Trophoblast cell (in vitro differentiated cells and primary cell): ENCODE measurements around the gene UPK1B.

Source experiments
- DNase-seq, 2 donors: peaks; one replicate each; pipeline ENCODE4 v3.0.0-alpha.2; 2016
- H2AFZ ChIP-seq: 2 replicates; pipeline ENCODE4 v1.6.1; 2013; ENCODE audit warnings: low read length, moderate library complexity, mild to moderate bottlenecking; ENCODE audit not compliant: insufficient read depth, poor library complexity
- H2AK5ac ChIP-seq: 2 replicates; pipeline ENCODE4 v1.6.1; 2013; ENCODE audit warnings: mild to moderate bottlenecking, low read length
- H2BK120ac ChIP-seq: 2 replicates; pipeline ENCODE4 v1.6.1; 2013; ENCODE audit warnings: low read length, mild to moderate bottlenecking, moderate library complexity; ENCODE audit not compliant: insufficient read depth, poor library complexity
- H2BK12ac ChIP-seq: 2 replicates; pipeline ENCODE4 v1.6.1; 2013; ENCODE audit warnings: mild to moderate bottlenecking, low read length, moderate library complexity
- H2BK5ac ChIP-seq: 2 replicates; pipeline ENCODE4 v1.6.1; 2013; ENCODE audit warnings: low read length, low read depth, moderate library complexity, mild to moderate bottlenecking; ENCODE audit not compliant: poor library complexity
- H3K14ac ChIP-seq: 2 replicates; pipeline ENCODE4 v1.6.1; 2013; ENCODE audit warnings: mild to moderate bottlenecking, low read length
- H3K18ac ChIP-seq: 2 replicates; pipeline ENCODE4 v1.6.1; 2013; ENCODE audit warnings: mild to moderate bottlenecking, low read length
- H3K23ac ChIP-seq: 2 replicates; pipeline ENCODE4 v1.6.1; 2013; ENCODE audit warnings: low read length
- H3K27ac ChIP-seq: 2 replicates; pipeline ENCODE4 v1.5.1; 2013; ENCODE audit warnings: low read depth, mild to moderate bottlenecking, inconsistent platforms, low read length, moderate library complexity
- H3K27me3 ChIP-seq: 2 replicates; pipeline ENCODE4 v1.6.1; 2013; ENCODE audit warnings: inconsistent platforms, mild to moderate bottlenecking, low read length, moderate library complexity; ENCODE audit not compliant: insufficient read depth
- H3K36me3 ChIP-seq, 2 experiments: 1 replicate in 1 of 2; 2 replicates in 1 of 2; pipeline ENCODE4 v1.6.1; 2013; ENCODE audit warnings: low read length in 2 of 2, mild to moderate bottlenecking in 2 of 2, moderate library complexity in 1 of 2; ENCODE audit not compliant: insufficient read depth in 2 of 2, control insufficient read depth in 1 of 2
- H3K4ac ChIP-seq: 2 replicates; pipeline ENCODE4 v1.6.1; 2013; ENCODE audit warnings: low read depth, mild to moderate bottlenecking, low read length, moderate library complexity
- H3K4me1 ChIP-seq, 2 experiments: 1 replicate in 1 of 2; 2 replicates in 1 of 2; pipeline ENCODE4 v1.6.1; 2013; ENCODE audit warnings: low read length in 2 of 2, mild to moderate bottlenecking in 2 of 2, moderate library complexity in 1 of 2; ENCODE audit not compliant: insufficient read depth in 2 of 2, control insufficient read depth in 1 of 2
- H3K4me2 ChIP-seq: 2 replicates; pipeline ENCODE4 v1.6.1; 2013; ENCODE audit warnings: inconsistent platforms, mild to moderate bottlenecking, low read length, moderate library complexity
- H3K4me3 ChIP-seq: 2 replicates; pipeline ENCODE4 v1.5.1; 2013; ENCODE audit warnings: mild to moderate bottlenecking, low read depth, low read length, inconsistent platforms
- H3K79me1 ChIP-seq: one replicate; pipeline ENCODE4 v1.6.1; 2013; ENCODE audit warnings: low read length
- H3K79me2 ChIP-seq: 2 replicates; pipeline ENCODE4 v1.6.1; 2013; ENCODE audit warnings: low read length, mild to moderate bottlenecking; ENCODE audit not compliant: control insufficient read depth, insufficient read depth, poor library complexity
- H3K9ac ChIP-seq: 2 replicates; pipeline ENCODE4 v1.6.1; 2013; ENCODE audit warnings: mild to moderate bottlenecking, low read length
- H3K9me3 ChIP-seq: 2 replicates; pipeline ENCODE4 v1.6.1; 2013; ENCODE audit warnings: low read depth, mild to moderate bottlenecking, control low read depth, inconsistent platforms, low read length; ENCODE audit not compliant: insufficient read depth
- H4K12ac ChIP-seq: 2 replicates; pipeline ENCODE4 v1.6.1; 2013; ENCODE audit warnings: low read depth, mild to moderate bottlenecking, low read length, moderate library complexity
- H4K8ac ChIP-seq: 2 replicates; pipeline ENCODE4 v1.6.1; 2013; ENCODE audit warnings: low read depth, mild to moderate bottlenecking, low read length, moderate library complexity
- H4K91ac ChIP-seq: one replicate; pipeline ENCODE4 v1.6.1; 2013; ENCODE audit warnings: low read depth, mild to moderate bottlenecking, low read length, moderate library complexity
- WGBS: extraction: QIAGEN DNeasy Blood & Tissue Kit; methylation state at CpG from one replicate; pipeline ENCODE4 v1.1.7; 2013; ENCODE audit warnings: missing lambda C conversion rate; ENCODE audit not compliant: insufficient read length, insufficient coverage; ENCODE audit errors: extremely low coverage; 5-methylcytosine and 5-hydroxymethylcytosine counted together

The UPK1B gene

GRCh38 chr3:119205685-119206084 is 32.3 kb downstream of the UPK1B start:
- H3K4me2 ChIP-seq = no peak overlapping the region
- peaks cover 0 to 2% of the 10 kb centered on the region in 2 experiments for H3K36me3 ChIP-seq
- no CpG with 5 or more reads among the region's 5 CpGs for WGBS
- H2BK5ac ChIP-seq = no peak overlapping the region
- H2BK120ac ChIP-seq = no peak overlapping the region
- no peak overlapping the region for H3K23ac ChIP-seq
- DNase-seq = no peak
- H3K27me3 ChIP-seq = no peaks in the 10 kb centered on the region
- no peak overlapping the region for H2AFZ ChIP-seq
- no peak overlapping the region for H4K91ac ChIP-seq
- H4K8ac ChIP-seq = no peak overlapping the region
- H4K12ac ChIP-seq = no peak overlapping the region
- no peaks in the 10 kb centered on the region for H3K79me1 ChIP-seq
- H3K4me3 ChIP-seq = no peak overlapping the region
- no peak overlapping the region for H2AK5ac ChIP-seq
- no peak overlapping the region for H3K27ac ChIP-seq
- H3K79me2 ChIP-seq = no peaks in the 10 kb centered on the region
- H3K14ac ChIP-seq = no peak overlapping the region
- H3K4me1 ChIP-seq = no peaks in the 10 kb centered on the region
- H3K18ac ChIP-seq = no peak overlapping the region
- no peak overlapping the region for H3K4ac ChIP-seq
- H2BK12ac ChIP-seq = no peak overlapping the region
- peaks cover 2% of the 10 kb centered on the region for H3K9me3 ChIP-seq
- no peak overlapping the region for H3K9ac ChIP-seq

DNA sequence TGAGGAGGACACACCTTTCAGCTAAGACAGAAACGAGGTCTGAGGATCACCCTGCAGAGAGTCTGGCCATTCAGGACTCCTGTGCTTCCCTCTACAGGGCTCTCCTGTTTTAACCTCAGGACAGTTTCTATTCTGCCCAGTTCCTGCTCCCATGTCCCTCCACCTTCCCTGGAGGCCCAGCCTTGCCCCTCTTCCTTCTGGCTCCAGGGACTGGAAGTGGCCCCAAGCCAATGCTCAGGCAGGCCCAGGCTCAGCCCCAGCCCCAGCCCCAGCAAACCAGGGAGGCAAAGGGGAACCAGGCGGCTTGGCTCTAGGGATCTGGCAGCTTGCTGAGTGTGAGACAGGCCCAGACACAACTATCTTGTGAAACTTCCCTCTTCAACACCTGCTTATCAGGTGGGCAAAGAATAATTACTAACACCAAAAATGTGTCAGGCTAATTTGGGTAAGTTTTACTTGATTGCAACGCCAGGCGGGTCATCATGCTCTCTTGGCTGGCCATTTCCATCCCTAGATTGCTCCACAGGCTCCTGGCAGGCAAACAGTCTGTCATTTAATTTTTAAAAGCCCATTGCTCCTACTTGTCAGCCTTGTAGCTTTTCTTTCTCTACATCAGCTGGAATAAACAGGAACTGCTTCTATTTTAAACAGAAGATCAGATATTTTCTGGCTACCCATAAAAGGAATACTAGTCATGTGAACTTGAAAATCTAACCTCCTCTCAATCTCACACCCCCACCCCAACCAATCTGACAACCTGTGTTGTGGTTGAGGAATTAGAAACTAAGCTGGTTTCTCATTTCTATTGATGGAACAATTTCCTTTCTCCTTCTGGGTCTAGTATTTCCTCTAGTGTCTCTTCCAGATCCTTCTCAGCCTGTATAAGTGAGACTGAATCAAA is 33.5 kb downstream of the UPK1B start:
- no peak overlapping the region for H4K91ac ChIP-seq
- no peaks in the 10 kb centered on the region for H3K4me1 ChIP-seq
- no peak overlapping the region for H2AFZ ChIP-seq
- H3K79me2 ChIP-seq = no peaks in the 10 kb centered on the region
- no peak overlapping the region for H4K12ac ChIP-seq
- H3K9me3 ChIP-seq = peaks cover 2% of the 10 kb centered on the region
- no peak overlapping the region for H2BK12ac ChIP-seq
- H3K27me3 ChIP-seq = no peaks in the 10 kb centered on the region
- no peak overlapping the region for H3K14ac ChIP-seq
- no peak overlapping the region for H3K27ac ChIP-seq
- no peak overlapping the region for H3K9ac ChIP-seq
- no peak overlapping the region for H3K4me3 ChIP-seq
- H3K4ac ChIP-seq = no peak overlapping the region
- WGBS = no CpG with 5 or more reads among the region's 4 CpGs
- H3K4me2 ChIP-seq = no peak overlapping the region
- H3K18ac ChIP-seq = no peak overlapping the region
- H3K79me1 ChIP-seq = no peaks in the 10 kb centered on the region
- peaks cover 2 to 6% of the 10 kb centered on the region in 2 experiments for H3K36me3 ChIP-seq
- no peak overlapping the region for H3K23ac ChIP-seq
- no peak overlapping the region for H2BK120ac ChIP-seq
- DNase-seq = no peak
- H2AK5ac ChIP-seq = no peak overlapping the region
- H2BK5ac ChIP-seq = no peak overlapping the region
- H4K8ac ChIP-seq = no peak overlapping the region

- Histone ChIP-seq H2AFZ (no peak overlapping the region), H3K27ac (no peak overlapping the region), H3K79me1 (no peaks in the 10 kb centered on the region), H3K4me3 (no peak overlapping the region), H4K12ac (no peak overlapping the region), H2AK5ac (no peak overlapping the region), H3K79me2 (no peaks in the 10 kb centered on the region), H4K8ac (no peak overlapping the region), H3K27me3 (no peaks in the 10 kb centered on the region), H3K23ac (no peak overlapping the region), H3K4me1 (no peaks in the 10 kb centered on the region), H3K14ac (no peak overlapping the region), H3K36me3 (peaks cover 3 to 7% of the 10 kb centered on the region in 2 experiments), H4K91ac (no peak overlapping the region), H3K4me2 (no peak overlapping the region), H2BK5ac (no peak overlapping the region), H3K18ac (no peak overlapping the region), H2BK120ac (no peak overlapping the region), H3K9me3 (peaks cover 2% of the 10 kb centered on the region), H2BK12ac (no peak overlapping the region), H3K9ac (no peak overlapping the region), H3K4ac (no peak overlapping the region)
- no peak for DNase-seq
- no CpG with 5 or more reads among the region's 3 CpGs for WGBS
These were observed 34.1 kb downstream of the UPK1B start for GRCh38 chr3:119207512-119207875.

DNA sequence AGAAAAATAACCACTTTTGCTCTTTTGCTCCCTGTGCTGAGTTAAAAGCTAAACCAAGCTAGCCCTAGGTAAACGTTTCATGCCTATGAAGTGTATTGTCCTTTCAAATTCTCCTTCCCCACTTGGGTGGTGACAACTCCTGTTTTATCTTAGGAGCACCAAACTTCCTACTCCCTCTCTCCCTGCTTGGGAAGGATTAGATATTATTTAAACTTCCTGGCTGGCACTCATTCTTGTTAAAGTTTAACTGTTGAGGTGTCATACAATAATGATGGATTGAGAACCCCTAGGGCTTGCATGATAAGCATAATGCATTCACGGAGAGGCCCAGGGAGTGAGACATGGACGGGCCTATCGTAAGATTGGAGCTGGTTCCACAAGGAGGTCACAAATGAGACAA is 37.8 kb downstream of the UPK1B start:
- Histone ChIP-seq H3K9ac (no peak overlapping the region), H2BK120ac (no peak overlapping the region), H3K23ac (no peak overlapping the region), H3K36me3 (peaks cover 8 to 27% of the 10 kb centered on the region in 2 experiments), H3K9me3 (no peaks in the 10 kb centered on the region), H3K79me2 (no peaks in the 10 kb centered on the region), H3K14ac (no peak overlapping the region), H2AK5ac (no peak overlapping the region), H2AFZ (no peak overlapping the region), H4K8ac (no peak overlapping the region), H3K27me3 (no peaks in the 10 kb centered on the region), H3K79me1 (no peaks in the 10 kb centered on the region), H3K4ac (no peak overlapping the region), H2BK12ac (no peak overlapping the region), H3K4me2 (no peak overlapping the region), H3K4me1 (no peaks in the 10 kb centered on the region), H3K18ac (no peak overlapping the region), H4K91ac (no peak overlapping the region), H3K27ac (no peak overlapping the region), H4K12ac (no peak overlapping the region), H3K4me3 (no peak overlapping the region), H2BK5ac (no peak overlapping the region)
- no CpG with 5 or more reads among the region's 4 CpGs for WGBS
- DNase-seq = no peak
